ENCODE data around the gene ZNF892. TPM values are rescaled to one million over a fixed set of nuclear protein-coding genes. Genes with fewer than 3 reads are reported as not detected.

Gene ZNF892
- total and polyA plus RNA-seq, 2 of the 8 experiments (the other 6 are each of a cell fraction or from before 2014, with no cell fraction given): 1.4 to 10.7 TPM

DNA sequence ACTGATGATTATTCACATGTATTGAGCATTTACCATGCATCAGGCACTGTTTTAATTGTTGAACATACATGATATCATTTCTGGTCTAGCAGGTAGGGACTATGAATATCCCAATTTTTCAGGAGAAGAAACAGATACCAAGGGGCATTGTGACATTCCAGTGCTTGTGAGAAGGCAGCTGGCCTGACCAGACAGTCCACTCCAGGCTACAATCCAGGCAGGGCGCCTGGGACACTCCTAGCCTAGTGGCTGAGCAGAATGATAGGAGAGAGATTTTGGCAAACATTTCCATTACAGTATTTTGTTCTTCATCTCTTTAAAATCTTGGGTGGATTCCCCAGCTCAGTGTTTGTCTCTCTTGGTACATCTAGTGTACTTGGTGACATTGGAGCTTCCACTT lies 24.9 kb downstream of the ZNF892 start:
- H4K8ac ChIP-seq (ENCODE audit: extremely low read depth, insufficient read depth, low read length): no peak overlapping the region
- H3K56ac ChIP-seq (replicated peaks; ENCODE audit: insufficient read length, low read depth, low read length): no peak overlapping the region
- 85% methylated on average over 1 of the region's 1 CpG; no CpG with 5 or more reads in 1 of the 2 experiments for WGBS, 2 experiments (ENCODE audit: extremely low coverage in 1 of 2, insufficient coverage in 1 of 2, insufficient read length in 1 of 2, insufficient replicate concordance in 2 of 2, low coverage in 1 of 2, low lambda C conversion rate in 2 of 2, missing lambda C conversion rate in 1 of 2)
- no peak overlapping the region for H3K9ac ChIP-seq (replicated peaks in 1 of 4; ENCODE audit: extremely low read depth in 1 of 4, low read depth in 3 of 4, low read length in 3 of 4)
- no peak overlapping the region for H3K4ac ChIP-seq (replicated peaks; ENCODE audit: insufficient read length, low read depth, low read length)
- no peak overlapping the region for H3K23ac ChIP-seq (ENCODE audit: insufficient read length)
- no peak overlapping the region for H3K14ac ChIP-seq (ENCODE audit: insufficient read length)
- H3K4me2 ChIP-seq (ENCODE audit: insufficient read depth in 1 of 2, low read depth in 2 of 2, low read length in 2 of 2): no peak overlapping the region
- no peak overlapping the region for H2BK120ac ChIP-seq (replicated peaks; ENCODE audit: low read depth, low read length)
- no peaks in the 10 kb centered on the region for H3K79me2 ChIP-seq (ENCODE audit: control insufficient read depth in 1 of 2, insufficient read depth in 2 of 2, low read length in 2 of 2)
- H3K18ac ChIP-seq (ENCODE audit: extremely low read depth, low read length): no peak overlapping the region
- H3K79me1 ChIP-seq (ENCODE audit: low read depth, low read length): no peaks in the 10 kb centered on the region
- H2BK15ac ChIP-seq (ENCODE audit: low read length): no peak overlapping the region
- no peak overlapping the region for H2BK20ac ChIP-seq (ENCODE audit: low read length)
- H3K27me3 ChIP-seq (replicated peaks in 1 of 4; ENCODE audit: control insufficient read depth in 3 of 4, extremely low read depth in 1 of 4, insufficient read depth in 3 of 4, low read length in 3 of 4): no peaks in the 10 kb centered on the region
- no peaks in the 10 kb centered on the region for H3K23me2 ChIP-seq (ENCODE audit: low read depth, low read length)
- FAIRE-seq (no peak), DNase-seq (ENCODE audit: low read depth in 1 of 2, low spot score in 2 of 2) (no peak)
- no peak overlapping the region for H2AK5ac ChIP-seq (ENCODE audit: low read depth, low read length)
- no peak overlapping the region for H3K4me3 ChIP-seq (ENCODE audit: extremely low read depth in 1 of 4, insufficient read depth in 2 of 4, low read depth in 3 of 4, low read length in 4 of 4)
- no peak overlapping the region for H4K91ac ChIP-seq (replicated peaks; ENCODE audit: insufficient read length, low read length)
- H3K27ac ChIP-seq (ENCODE audit: low read depth, low read length): no peak overlapping the region
- H2AFZ ChIP-seq (ENCODE audit: low read length): no peak overlapping the region
- peaks cover 57 to 71% of the 10 kb centered on the region in 2 experiments for H3K9me3 ChIP-seq (ENCODE audit: insufficient read depth in 2 of 2, low read depth in 1 of 2, low read length in 1 of 2)
- ChIA-PET CTCF (ENCODE audit: partially characterized antibody) (interaction anchor here (0.6 to 1.8 kb wide), 6 partner anchors 8 to 170 kb away, joined by 3 to 6 read pairs (median 4); partner anchors contain the start of gene FAHD2A), POLR2A (ENCODE audit: partially characterized antibody) (no interaction called here)
- no peak overlapping the region for H2BK12ac ChIP-seq (ENCODE audit: low read depth, low read length)
- no peaks in the 10 kb centered on the region for H3K36me3 ChIP-seq (ENCODE audit: control insufficient read depth in 2 of 4, insufficient read depth in 4 of 4, low read length in 3 of 4)
- H4K20me1 ChIP-seq (replicated peaks in 1 of 2; ENCODE audit: control insufficient read depth in 1 of 2, insufficient read depth in 2 of 2, low read length in 2 of 2): no peaks in the 10 kb centered on the region
- no peak overlapping the region for H4K5ac ChIP-seq (ENCODE audit: insufficient read length, low read depth, low read length)
- H2BK5ac ChIP-seq (ENCODE audit: low read depth, low read length): no peak overlapping the region
- no peaks in the 10 kb centered on the region for H3K4me1 ChIP-seq (replicated peaks in 1 of 4; ENCODE audit: control insufficient read depth in 3 of 4, insufficient read depth in 4 of 4, low read length in 3 of 4)
- no peak for TF ChIP-seq CHD1 (IDR thresholded peaks at IDR 0.05; ENCODE audit: low read depth, low read length)
- no peak for TF ChIP-seq RXRA (IDR thresholded peaks at IDR 0.05; ENCODE audit: insufficient read depth, low read depth, low read length)
- no peak for TF ChIP-seq CEBPB (IDR thresholded peaks at IDR 0.05; ENCODE audit: low read depth, low read length)
- no peak for TF ChIP-seq MAFK (IDR thresholded peaks at IDR 0.05; ENCODE audit: low read depth, low read length)
- TF ChIP-seq GTF2F1 (IDR thresholded peaks at IDR 0.05; ENCODE audit: borderline replicate concordance, low read depth, low read length): no peak
- TF ChIP-seq YY1 (IDR thresholded peaks at IDR 0.05; ENCODE audit: low read depth, low read length): no peak
- TF ChIP-seq EZH2 (IDR thresholded peaks at IDR 0.05; ENCODE audit: low read depth, low read length, severe bottlenecking): no peak
- TF ChIP-seq TEAD4 (IDR thresholded peaks at IDR 0.05; ENCODE audit: low read depth, low read length): no peak
- TF ChIP-seq SAP30 (IDR thresholded peaks at IDR 0.05; ENCODE audit: insufficient read depth, insufficient replicate concordance, low read length): no peak
- TF ChIP-seq CTBP2 (IDR thresholded peaks at IDR 0.05; ENCODE audit: borderline replicate concordance, insufficient read depth, insufficient read length, low read length): no peak
- TF ChIP-seq ASH2L (IDR thresholded peaks at IDR 0.05; ENCODE audit: low read length): no peak
- no peak for TF ChIP-seq RNF2 (IDR thresholded peaks at IDR 0.05; ENCODE audit: borderline replicate concordance, low read depth, low read length, missing control alignments, poor library complexity, severe bottlenecking)
- TF ChIP-seq JUND (IDR thresholded peaks at IDR 0.05; ENCODE audit: low read length): no peak
